Measurements from ENCODE around the gene CARMIL3. TPM values are rescaled to one million over a fixed set of nuclear protein-coding genes. Genes with fewer than 3 reads are reported as not detected.

Gene CARMIL3
- total and polyA plus RNA-seq, 2 of the 8 experiments (the other 6 are each of a cell fraction or from before 2014, with no cell fraction given), result 6.0 to 9.0 TPM

DNA sequence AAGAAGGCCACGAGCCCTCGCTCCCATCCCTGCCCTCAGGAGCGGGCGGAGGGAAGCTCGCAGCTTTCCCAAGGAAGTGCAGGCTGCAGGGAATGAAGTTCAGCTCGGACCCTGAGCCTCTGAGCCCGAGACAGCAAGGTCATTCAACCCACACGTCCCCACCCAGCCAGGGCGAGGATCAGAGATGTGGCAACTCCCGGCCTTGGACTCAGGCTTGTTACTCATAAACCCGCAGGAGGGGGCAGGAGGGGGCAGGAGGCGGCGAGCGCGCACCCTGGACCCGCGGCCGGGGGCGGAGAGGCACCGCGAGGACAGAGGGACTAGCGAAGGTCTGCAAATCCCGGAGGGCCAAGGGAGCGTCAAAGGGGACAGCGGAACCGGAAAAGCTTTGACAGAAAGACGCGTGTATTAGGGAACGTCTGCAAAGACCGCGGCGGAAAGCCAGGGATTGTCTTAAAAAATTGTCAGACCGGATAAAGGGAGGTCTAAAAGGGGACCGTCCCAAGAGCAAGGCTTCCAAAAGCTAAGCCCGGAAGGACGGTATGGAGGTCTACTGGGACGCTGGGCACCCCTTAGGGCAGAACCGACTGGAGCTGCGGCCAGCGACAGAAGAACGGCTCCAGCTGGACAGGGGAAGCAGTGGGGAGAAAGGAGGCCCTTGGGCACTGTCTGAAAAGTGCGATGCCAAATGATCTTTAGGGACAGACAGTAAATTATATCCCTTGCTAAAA lies 62.2 kb downstream of the CARMIL3 start:
- ChIA-PET POLR2A (ENCODE audit: partially characterized antibody) (interaction anchor here (1.0 to 7.1 kb wide), 22 partner anchors 10 to 533 kb away, joined by 3 to 125 read pairs (median 5); partner anchors contain the start of genes CARMIL3, DHRS4L2, EMC9 and FITM1), CTCF (ENCODE audit: partially characterized antibody) (interaction anchor here (0.6 to 2.7 kb wide), 17 partner anchors 13 to 322 kb away, joined by 3 to 20 read pairs (median 4); partner anchors contain the start of genes EMC9, IRF9, PCK2 and PSME2)
- H3K23ac ChIP-seq (ENCODE audit: insufficient read length), result no peak overlapping the region
- peak overlapping the region; percentile 90 for H3K18ac ChIP-seq (ENCODE audit: extremely low read depth, low read length)
- H3K9ac ChIP-seq (replicated peaks in 1 of 4; ENCODE audit: extremely low read depth in 1 of 4, low read depth in 3 of 4, low read length in 3 of 4), result peak overlapping the region in 3 of 4 experiments; percentile 49 to 72 (median 71); a peak in 5 of 7 replicates
- H3K9me3 ChIP-seq (ENCODE audit: insufficient read depth in 2 of 2, low read depth in 1 of 2, low read length in 1 of 2), result no peaks in the 10 kb centered on the region
- H2BK120ac ChIP-seq (replicated peaks; ENCODE audit: low read depth, low read length), result no peak overlapping the region
- peak overlapping the region; percentile 82 for H4K5ac ChIP-seq (ENCODE audit: insufficient read length, low read depth, low read length)
- H4K8ac ChIP-seq (ENCODE audit: extremely low read depth, insufficient read depth, low read length), result peak overlapping the region; percentile 93
- no peak overlapping the region; the same call in 1 of the 2 replicates for H2BK20ac ChIP-seq (ENCODE audit: low read length)
- peaks cover 5% of the 10 kb centered on the region; the same call in 1 of the 2 replicates for H3K79me1 ChIP-seq (ENCODE audit: low read depth, low read length)
- no peak overlapping the region; the same call in 1 of the 2 replicates for H2BK15ac ChIP-seq (ENCODE audit: low read length)
- peaks cover 0 to 10% of the 10 kb centered on the region in 2 experiments; a peak in 2 of 4 replicates for H3K79me2 ChIP-seq (ENCODE audit: control insufficient read depth in 1 of 2, insufficient read depth in 2 of 2, low read length in 2 of 2)
- DNase-seq (ENCODE audit: low read depth in 1 of 2, low spot score in 2 of 2) (peak; percentile 54 to 81), FAIRE-seq (no peak)
- H3K36me3 ChIP-seq (ENCODE audit: control insufficient read depth in 2 of 4, insufficient read depth in 4 of 4, low read length in 3 of 4), result peaks cover 9 to 18% (median 14%) of the 10 kb centered on the region in 4 experiments
- peak overlapping the region; percentile 65 for H3K4ac ChIP-seq (replicated peaks; ENCODE audit: insufficient read length, low read depth, low read length)
- peak overlapping the region; percentile 80; the same call in 1 of the 2 replicates for H2BK12ac ChIP-seq (ENCODE audit: low read depth, low read length)
- peak overlapping the region; percentile 83 for H4K91ac ChIP-seq (replicated peaks; ENCODE audit: insufficient read length, low read length)
- H2AK5ac ChIP-seq (ENCODE audit: low read depth, low read length), result no peak overlapping the region
- peak overlapping the region; percentile 8 for H3K14ac ChIP-seq (ENCODE audit: insufficient read length)
- peaks cover 7% of the 10 kb centered on the region for H3K23me2 ChIP-seq (ENCODE audit: low read depth, low read length)
- H3K27me3 ChIP-seq (replicated peaks in 1 of 4; ENCODE audit: control insufficient read depth in 3 of 4, extremely low read depth in 1 of 4, insufficient read depth in 3 of 4, low read length in 3 of 4), result no peaks in the 10 kb centered on the region
- H4K20me1 ChIP-seq (replicated peaks in 1 of 2; ENCODE audit: control insufficient read depth in 1 of 2, insufficient read depth in 2 of 2, low read length in 2 of 2), result no peaks in the 10 kb centered on the region
- peak overlapping the region; percentile 100 for H2BK5ac ChIP-seq (ENCODE audit: low read depth, low read length)
- H3K4me3 ChIP-seq (ENCODE audit: extremely low read depth in 1 of 4, insufficient read depth in 2 of 4, low read depth in 3 of 4, low read length in 4 of 4), result peak overlapping the region; percentile 68 to 89 (median 76)
- H3K27ac ChIP-seq (ENCODE audit: low read depth, low read length), result peak overlapping the region; percentile 54; the same call in 1 of the 2 replicates
- WGBS, 2 experiments (ENCODE audit: extremely low coverage in 1 of 2, insufficient coverage in 1 of 2, insufficient read length in 1 of 2, insufficient replicate concordance in 2 of 2, low coverage in 1 of 2, low lambda C conversion rate in 2 of 2, missing lambda C conversion rate in 1 of 2), result 4% methylated on average over 38 of the region's 42 CpGs; no CpG with 5 or more reads in 1 of the 2 experiments
- H3K4me1 ChIP-seq (replicated peaks in 1 of 4; ENCODE audit: control insufficient read depth in 3 of 4, insufficient read depth in 4 of 4, low read length in 3 of 4), result peaks cover 0 to 4% (median 2%) of the 10 kb centered on the region in 4 experiments; a peak in 5 of 7 replicates
- H3K4me2 ChIP-seq (ENCODE audit: insufficient read depth in 1 of 2, low read depth in 2 of 2, low read length in 2 of 2), result peak overlapping the region; percentile 85 to 91
- H3K56ac ChIP-seq (replicated peaks; ENCODE audit: insufficient read length, low read depth, low read length), result peak overlapping the region; percentile 12
- H2AFZ ChIP-seq (ENCODE audit: low read length), result peak overlapping the region; percentile 89
- peak in 1 of 2 experiments; percentile 8; a peak in 2 of 4 replicates for TF ChIP-seq HDAC2 (IDR thresholded peaks at IDR 0.05; ENCODE audit: borderline replicate concordance in 1 of 2, low read depth in 2 of 2, low read length in 2 of 2)
- TF ChIP-seq CEBPB (IDR thresholded peaks at IDR 0.05; ENCODE audit: low read depth, low read length), result 0 out of 2 replicates have a peak, but pooled peaks have one; percentile 4
- TF ChIP-seq CREB1 (IDR thresholded peaks at IDR 0.05), result peak; percentile 40
- TF ChIP-seq ASH2L (IDR thresholded peaks at IDR 0.05; ENCODE audit: low read length), result peak; percentile 89
- 0 out of 2 replicates have a peak, but pooled peaks have one; percentile 33 for TF ChIP-seq MAX (IDR thresholded peaks at IDR 0.05)
- no peak for TF ChIP-seq CBX5 (IDR thresholded peaks at IDR 0.05; ENCODE audit: low read depth, low read length)
- no peak for TF ChIP-seq NANOG (IDR thresholded peaks at IDR 0.05; ENCODE audit: insufficient read depth, low read depth, low read length, poor library complexity, severe bottlenecking)
- TF ChIP-seq, protein P1, sequence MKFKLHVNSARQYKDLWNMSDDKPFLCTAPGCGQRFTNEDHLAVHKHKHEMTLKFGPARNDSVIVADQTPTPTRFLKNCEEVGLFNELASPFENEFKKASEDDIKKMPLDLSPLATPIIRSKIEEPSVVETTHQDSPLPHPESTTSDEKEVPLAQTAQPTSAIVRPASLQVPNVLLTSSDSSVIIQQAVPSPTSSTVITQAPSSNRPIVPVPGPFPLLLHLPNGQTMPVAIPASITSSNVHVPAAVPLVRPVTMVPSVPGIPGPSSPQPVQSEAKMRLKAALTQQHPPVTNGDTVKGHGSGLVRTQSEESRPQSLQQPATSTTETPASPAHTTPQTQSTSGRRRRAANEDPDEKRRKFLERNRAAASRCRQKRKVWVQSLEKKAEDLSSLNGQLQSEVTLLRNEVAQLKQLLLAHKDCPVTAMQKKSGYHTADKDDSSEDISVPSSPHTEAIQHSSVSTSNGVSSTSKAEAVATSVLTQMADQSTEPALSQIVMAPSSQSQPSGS (IDR thresholded peaks at IDR 0.05; ENCODE audit: low read length), result no peak

Data from H1 (cell line).